RCC 7860 (cell line): Measurements from ENCODE around the gene IFRD2.
"Not testable (repeated sequence)": the region's sequence is repeated elsewhere in the genome, so short reads cannot be mapped to it uniquely, and the experiment has no call there.

ENCODE experiments used
- DNase-seq: peaks from one replicate; pipeline ENCODE4 v3.0.0-alpha.2; 2015; ENCODE audit warnings: low spot score
- FAIRE-seq: peaks from 2 replicates; lab custom pipeline; 2012; peaks lifted over from hg19 to GRCh38; lab: Jason Lieb, UNC

Gene IFRD2

GRCh38 chr3:50288387-50289007, 3.7 kb downstream of the IFRD2 start:
- DNase-seq, result no peak
- FAIRE-seq, result no peak

GRCh38 chr3:50287262-50287661, 5.0 kb downstream of the IFRD2 start:
- FAIRE-seq (no peak), DNase-seq (no peak)

GRCh38 chr3:50286322-50287227, 5.7 kb downstream of the IFRD2 start:
- FAIRE-seq (no peak), DNase-seq (no peak)

- not testable (repeated sequence) for FAIRE-seq, DNase-seq
These were observed 8.1 kb downstream of the IFRD2 start for GRCh38 chr3:50284121-50284520.

GRCh38 chr3:50279255-50280016, 12.8 kb downstream of the IFRD2 start:
- FAIRE-seq (no peak), DNase-seq (no peak)

GRCh38 chr3:50278880-50279224, 13.4 kb downstream of the IFRD2 start, which contains the start of gene LSMEM2:
TSS of gene LSMEM2 (plus strand) at chr3:50279087. CDS start at chr3:50279114, 27 bp downstream.
- DNase-seq, result no peak
- FAIRE-seq, result no peak

GRCh38 chr3:50278123-50278879, 13.9 kb downstream of the IFRD2 start:
- FAIRE-seq, result no peak
- DNase-seq, result no peak

GRCh38 chr3:50276762-50277101, 15.5 kb downstream of the IFRD2 start:
- FAIRE-seq (no peak), DNase-seq (no peak)

GRCh38 chr3:50275996-50276761, 16.1 kb downstream of the IFRD2 start:
- no peak for FAIRE-seq
- no peak for DNase-seq

- no peak for DNase-seq
- FAIRE-seq, result no peak
These were observed 16.9 kb downstream of the IFRD2 start for GRCh38 chr3:50275141-50275995.

GRCh38 chr3:50274371-50275104, 17.7 kb downstream of the IFRD2 start:
- FAIRE-seq (no peak), DNase-seq (no peak)

GRCh38 chr3:50273689-50274065, 18.6 kb downstream of the IFRD2 start:
- FAIRE-seq (no peak), DNase-seq (no peak)

GRCh38 chr3:50272911-50273688, 19.1 kb downstream of the IFRD2 start:
- peak; percentile 70 for DNase-seq
- FAIRE-seq, result no peak

GRCh38 chr3:50272538-50272910, 19.7 kb downstream of the IFRD2 start:
- FAIRE-seq, DNase-seq: not testable (repeated sequence)

GRCh38 chr3:50271314-50271936, 20.8 kb downstream of the IFRD2 start:
- FAIRE-seq (no peak), DNase-seq (no peak)

GRCh38 chr3:50270422-50271224, 21.6 kb downstream of the IFRD2 start:
- FAIRE-seq (no peak), DNase-seq (no peak)
